GM19035 (cell line): ENCODE data around the gene LRRC4C.
"Not testable (repeated sequence)": the region's sequence is repeated elsewhere in the genome, so short reads cannot be mapped to it uniquely, and the experiment has no call there.

Source experiments
- ATAC-seq: cut with Tn5 transposase; IDR thresholded peaks from one replicate; pipeline ENCODE4 v1.9.1; 2021; ENCODE audit not compliant: unreplicated experiment

LRRC4C gene

DNA sequence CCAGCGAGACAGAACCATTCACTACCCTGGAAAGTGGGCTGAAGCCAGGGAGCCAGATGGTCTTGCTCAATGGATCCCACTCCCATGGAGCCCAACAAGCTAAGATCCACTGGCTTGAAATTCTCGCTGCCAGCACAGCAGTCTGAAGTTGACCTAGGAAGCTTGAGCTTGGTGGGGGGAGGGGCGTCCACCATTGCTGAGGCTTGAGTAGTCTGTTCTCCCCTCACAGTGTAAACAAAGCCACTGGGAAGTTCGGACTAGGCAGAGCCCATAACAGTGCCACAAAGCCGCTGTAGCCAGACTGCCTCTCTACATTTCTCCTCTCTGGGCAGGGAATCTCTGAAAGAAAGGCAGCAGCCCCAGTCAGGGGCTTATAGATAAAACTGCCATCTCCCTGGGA lies 1266.9 kb downstream of the LRRC4C start:
- not testable (repeated sequence) for ATAC-seq

GRCh38 chr11:40190294-40190693 lies 1269.2 kb downstream of the LRRC4C start:
- no peak for ATAC-seq

GRCh38 chr11:40188848-40189247 lies 1270.6 kb downstream of the LRRC4C start:
- ATAC-seq = no peak

GRCh38 chr11:40187295-40187694 lies 1272.2 kb downstream of the LRRC4C start:
- no peak for ATAC-seq

GRCh38 chr11:40186437-40187263 lies 1272.8 kb downstream of the LRRC4C start:
- ATAC-seq = no peak

- no peak for ATAC-seq
These were observed 1273.7 kb downstream of the LRRC4C start for GRCh38 chr11:40185793-40186192.

- peak; percentile 94 for ATAC-seq
These were observed 1276.1 kb downstream of the LRRC4C start for GRCh38 chr11:40183073-40184064.

GRCh38 chr11:40179541-40179940 lies 1279.9 kb downstream of the LRRC4C start:
- no peak for ATAC-seq

- no peak for ATAC-seq
These were observed 1281.0 kb downstream of the LRRC4C start for GRCh38 chr11:40178470-40178869.

DNA sequence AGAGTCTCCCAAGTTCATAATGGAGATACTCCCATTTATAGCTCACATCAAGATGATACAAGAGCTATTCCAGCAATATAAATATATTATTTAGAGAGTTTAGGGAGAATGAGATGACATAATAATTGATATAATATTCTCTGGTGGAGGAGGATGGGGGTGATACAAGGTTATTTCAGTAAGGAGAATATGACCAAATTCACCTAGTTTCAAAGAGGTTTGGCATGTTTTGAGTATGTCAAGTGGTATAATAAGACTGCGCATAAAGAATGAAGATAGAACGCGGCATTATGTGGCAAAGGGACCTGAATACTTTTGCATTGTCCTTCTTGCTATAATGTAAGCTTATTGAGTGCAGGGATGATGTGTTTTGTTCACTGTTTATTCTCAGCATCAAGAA lies 1283.5 kb downstream of the LRRC4C start:
- ATAC-seq = no peak

DNA sequence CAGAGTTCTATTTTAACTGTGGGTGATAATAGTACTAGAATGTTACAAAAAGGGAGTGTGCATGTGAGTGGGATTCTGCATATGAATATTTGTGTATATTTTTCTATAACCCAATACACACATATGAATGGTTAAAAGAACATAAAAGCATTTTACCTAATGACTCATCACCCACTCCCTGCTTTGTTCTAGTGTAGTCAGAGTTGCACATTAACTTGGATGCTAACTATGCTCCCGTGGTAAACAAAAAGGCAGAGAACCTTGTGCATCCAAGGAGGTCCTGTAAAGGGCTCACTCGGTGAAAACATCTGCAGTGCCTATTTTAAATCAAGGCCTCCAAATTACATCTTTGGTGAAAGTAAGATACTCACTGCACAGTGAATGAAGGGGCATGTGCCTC lies 1289.4 kb downstream of the LRRC4C start:
- ATAC-seq = no peak

- peak; percentile 71 for ATAC-seq
These were observed 1291.0 kb downstream of the LRRC4C start for GRCh38 chr11:40168414-40168813.

- not testable (repeated sequence) for ATAC-seq
These were observed 1291.6 kb downstream of the LRRC4C start for GRCh38 chr11:40167805-40168204.

DNA sequence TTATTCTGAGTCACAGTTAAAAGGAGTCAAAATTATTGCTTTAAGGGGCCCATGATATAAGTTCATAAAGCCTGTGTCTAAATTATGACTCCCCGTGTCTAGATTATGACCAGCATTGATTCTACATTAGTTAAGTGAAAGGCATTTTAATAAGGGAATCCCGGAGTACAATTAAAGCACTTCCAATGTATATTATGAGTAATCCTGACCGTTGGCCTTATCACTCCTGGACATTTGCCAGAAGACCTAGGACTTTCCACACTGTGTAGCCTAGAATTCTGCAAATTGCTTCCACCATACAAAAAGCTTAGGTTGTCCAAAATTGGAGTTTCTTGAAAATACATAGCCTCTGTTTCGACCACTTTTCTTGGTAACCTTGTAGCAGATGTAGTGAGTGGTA lies 1292.6 kb downstream of the LRRC4C start:
- ATAC-seq = no peak

- no peak for ATAC-seq
These were observed 1296.3 kb downstream of the LRRC4C start for GRCh38 chr11:40162901-40163883.

- no peak for ATAC-seq
These were observed 1297.5 kb downstream of the LRRC4C start for GRCh38 chr11:40161854-40162410.

GRCh38 chr11:40160418-40160817 lies 1299.0 kb downstream of the LRRC4C start:
- ATAC-seq = no peak

GRCh38 chr11:40149721-40150120 lies 1309.7 kb downstream of the LRRC4C start:
- no peak for ATAC-seq

DNA sequence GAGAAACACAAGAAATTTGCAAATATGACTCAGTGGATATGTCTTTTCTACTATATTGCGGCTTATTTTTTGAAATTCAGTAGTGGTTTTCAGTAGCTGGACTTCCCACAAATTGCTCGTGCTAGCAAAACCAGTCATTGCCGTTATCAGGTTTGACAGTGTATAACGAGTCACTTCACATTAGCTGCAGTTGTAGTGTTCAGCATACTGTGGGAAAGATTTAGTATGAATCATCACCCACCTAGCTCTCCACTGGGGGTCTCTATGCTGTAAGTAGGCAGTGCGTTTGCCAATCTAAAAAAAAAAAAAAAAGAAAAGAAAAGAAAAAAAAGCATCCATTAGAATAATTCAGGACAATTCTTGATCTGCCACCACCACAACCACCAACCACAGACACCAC lies 1318.9 kb downstream of the LRRC4C start:
- no peak for ATAC-seq

GRCh38 chr11:40139536-40139935 lies 1319.9 kb downstream of the LRRC4C start:
- no peak for ATAC-seq
